Thyroid gland (tissue), 4 donors: ENCODE results near the gene PPP1R12B. TPM values are rescaled to one million over a fixed set of nuclear protein-coding genes. Genes with fewer than 3 reads are reported as not detected.
"Not testable (repeated sequence)": the region's sequence is repeated elsewhere in the genome, so short reads cannot be mapped to it uniquely, and the experiment has no call there.

Source experiments
- DNase-seq, 2 donors: peaks; one replicate each; pipeline ENCODE4 v3.0.0-alpha.2; 2019
- H3K27ac ChIP-seq, 3 donors: fragments of 200-600 bp; sonication (generic); 1 replicate in 2 of 3; 2 replicates in 1 of 3; pipeline ENCODE4 v1.5.1; 2016 to 2019; ENCODE audit warnings: mild to moderate bottlenecking in 1 of 3, moderate library complexity in 1 of 3
- H3K27me3 ChIP-seq: fragments of 200-600 bp; sonication (generic); one replicate; pipeline ENCODE4 v1.5.1; 2019
- H3K36me3 ChIP-seq, 2 donors: fragments of 200-600 bp; sonication (generic); one replicate each; pipeline ENCODE4 v1.5.1; 2016 to 2019
- H3K4me1 ChIP-seq, 2 donors: fragments of 200-600 bp; sonication (generic); one replicate each; pipeline ENCODE4 v1.5.1; 2017 to 2019
- H3K4me3 ChIP-seq, 3 donors: fragments of 200-600 bp; sonication (generic); replicated peaks in 1 of 3; 1 replicate in 2 of 3; 2 replicates in 1 of 3; pipeline ENCODE4 v1.5.1; 2016; ENCODE audit warnings: mild to moderate bottlenecking in 1 of 3
- H3K9me3 ChIP-seq: fragments of 200-600 bp; sonication (generic); one replicate; pipeline ENCODE4 v1.5.1; 2017
- CTCF ChIP-seq, 6 experiments: fragments of 200-600 bp in 3 of 6; fragments of 450-650 bp in 3 of 6; sonication (generic) in 3 of 6; IDR thresholded peaks; one replicate each; pipeline ENCODE4 v1.5.1; 2016 to 2019; ENCODE audit warnings: antibody characterized with exemption in 6 of 6, mild to moderate bottlenecking in 2 of 6, inconsistent platforms in 1 of 6, moderate library complexity in 1 of 6
- POLR2A ChIP-seq, 2 donors: fragments of 450-650 bp; IDR thresholded peaks; one replicate each; pipeline ENCODE4 v1.6.1; 2017; ENCODE audit warnings: antibody characterized with exemption in 2 of 2, mild to moderate bottlenecking in 2 of 2, moderate library complexity in 1 of 2
- WGBS, 2 donors: methylation state at CpG; one replicate each; pipeline ENCODE4 v1.1.5; 2017; 5-methylcytosine and 5-hydroxymethylcytosine counted together
- intact Hi-C: fragments of 100-400 bp; cut with DNase I; formaldehyde crosslinking; loops from one replicate; pipeline ENCODE4 v1.15.1; 2023
- total RNA-seq, 4 donors: library from RNA; depleted of rRNA; stranded (reverse); fragments of >200 nt; gene quantifications; one replicate each; pipeline ENCODE4 v1.2.3, GENCODE V29; 2016

The PPP1R12B gene
- total RNA-seq, 4 donors from 2014 or later = 34.9 to 48.5 (median 41.3) TPM

- no peaks in the 10 kb centered on the region for H3K36me3 ChIP-seq
- H3K9me3 ChIP-seq = no peaks in the 10 kb centered on the region
- intact Hi-C loops = no loop called here
- H3K4me3 ChIP-seq = no peak overlapping the region
- TF ChIP-seq POLR2A (IDR thresholded peaks at IDR 0.05) = no peak
- no peak for TF ChIP-seq CTCF (IDR thresholded peaks at IDR 0.05)
- peaks cover 20% of the 10 kb centered on the region in 2 donors for H3K4me1 ChIP-seq
- DNase-seq = no peak
- no peaks in the 10 kb centered on the region for H3K27me3 ChIP-seq
- H3K27ac ChIP-seq = peak overlapping the region in 1 of 3 donors; percentile 56
- 14 to 45% methylated on average over 1 of the region's 1 CpG for WGBS, 2 donors
Observed at GRCh38 chr1:202416641-202417040, 68.1 kb downstream of the PPP1R12B start.

GRCh38 chr1:202417141-202417540, 68.6 kb downstream of the PPP1R12B start:
- 37 to 41% methylated on average over 4 of the region's 4 CpGs for WGBS, 2 donors
- H3K9me3 ChIP-seq, intact Hi-C loops, H3K4me3 ChIP-seq, DNase-seq, H3K36me3 ChIP-seq, H3K27me3 ChIP-seq: not testable (repeated sequence)
- Histone ChIP-seq H3K27ac (peak overlapping the region in 2 of 3 donors; percentile 56 to 58), H3K4me1 (peaks cover 15% of the 10 kb centered on the region in 2 donors)

- H3K4me3 ChIP-seq, H3K9me3 ChIP-seq, intact Hi-C loops, H3K27me3 ChIP-seq, DNase-seq, H3K36me3 ChIP-seq: not testable (repeated sequence)
- peak overlapping the region in 2 of 3 donors; percentile 56 to 58 for H3K27ac ChIP-seq
- H3K4me1 ChIP-seq = peaks cover 15% of the 10 kb centered on the region in 2 donors
Observed at GRCh38 chr1:202417762-202418201, 69.3 kb downstream of the PPP1R12B start.

- H3K4me3 ChIP-seq, H3K36me3 ChIP-seq, intact Hi-C loops, H3K27me3 ChIP-seq, DNase-seq, H3K27ac ChIP-seq, H3K9me3 ChIP-seq: not testable (repeated sequence)
- WGBS, 2 donors = 96 to 98% methylated on average over 3 of the region's 3 CpGs
- H3K4me1 ChIP-seq = peaks cover 15% of the 10 kb centered on the region in 2 donors
Observed at GRCh38 chr1:202419731-202420130, 71.2 kb downstream of the PPP1R12B start.

- H3K27me3 ChIP-seq, H3K4me3 ChIP-seq, H3K36me3 ChIP-seq, intact Hi-C loops, H3K9me3 ChIP-seq, H3K27ac ChIP-seq, DNase-seq: not testable (repeated sequence)
- H3K4me1 ChIP-seq = peaks cover 15% of the 10 kb centered on the region in 2 donors
- WGBS, 2 donors = 86 to 92% methylated on average over 2 to 3 of the region's 3 CpGs
Observed at GRCh38 chr1:202420422-202421094, 72.1 kb downstream of the PPP1R12B start.

GRCh38 chr1:202422709-202423108, 74.2 kb downstream of the PPP1R12B start:
- DNase-seq, H3K9me3 ChIP-seq, H3K27ac ChIP-seq, H3K27me3 ChIP-seq, H3K36me3 ChIP-seq, H3K4me1 ChIP-seq, H3K4me3 ChIP-seq, intact Hi-C loops: not testable (repeated sequence)

- H3K4me1 ChIP-seq, DNase-seq, intact Hi-C loops, H3K9me3 ChIP-seq, H3K27me3 ChIP-seq, H3K27ac ChIP-seq, H3K36me3 ChIP-seq, H3K4me3 ChIP-seq: not testable (repeated sequence)
- WGBS, 2 donors = 92 to 98% methylated on average over 5 of the region's 5 CpGs
Observed at GRCh38 chr1:202424260-202424659, 75.8 kb downstream of the PPP1R12B start.

- H3K9me3 ChIP-seq, H3K4me3 ChIP-seq, DNase-seq, H3K36me3 ChIP-seq, H3K27me3 ChIP-seq, intact Hi-C loops, H3K27ac ChIP-seq, H3K4me1 ChIP-seq: not testable (repeated sequence)
- WGBS, 2 donors = 88 to 92% methylated on average over 1 of the region's 1 CpG
Observed at GRCh38 chr1:202430111-202430510, 81.6 kb downstream of the PPP1R12B start.

GRCh38 chr1:202432338-202432737, 83.8 kb downstream of the PPP1R12B start:
- H3K4me1 ChIP-seq, H3K27me3 ChIP-seq, H3K9me3 ChIP-seq, H3K4me3 ChIP-seq, intact Hi-C loops, H3K27ac ChIP-seq, DNase-seq: not testable (repeated sequence)
- WGBS, 2 donors = 80 to 98% methylated on average over 2 of the region's 2 CpGs
- peaks cover 13 to 14% of the 10 kb centered on the region in 2 donors for H3K36me3 ChIP-seq
